Measurements from ENCODE around the gene COL19A1. TPM values are rescaled to one million over a fixed set of nuclear protein-coding genes. Genes with fewer than 3 reads are reported as not detected.

COL19A1 gene
- total RNA-seq, 1 donor from 2014 or later: not detected

DNA sequence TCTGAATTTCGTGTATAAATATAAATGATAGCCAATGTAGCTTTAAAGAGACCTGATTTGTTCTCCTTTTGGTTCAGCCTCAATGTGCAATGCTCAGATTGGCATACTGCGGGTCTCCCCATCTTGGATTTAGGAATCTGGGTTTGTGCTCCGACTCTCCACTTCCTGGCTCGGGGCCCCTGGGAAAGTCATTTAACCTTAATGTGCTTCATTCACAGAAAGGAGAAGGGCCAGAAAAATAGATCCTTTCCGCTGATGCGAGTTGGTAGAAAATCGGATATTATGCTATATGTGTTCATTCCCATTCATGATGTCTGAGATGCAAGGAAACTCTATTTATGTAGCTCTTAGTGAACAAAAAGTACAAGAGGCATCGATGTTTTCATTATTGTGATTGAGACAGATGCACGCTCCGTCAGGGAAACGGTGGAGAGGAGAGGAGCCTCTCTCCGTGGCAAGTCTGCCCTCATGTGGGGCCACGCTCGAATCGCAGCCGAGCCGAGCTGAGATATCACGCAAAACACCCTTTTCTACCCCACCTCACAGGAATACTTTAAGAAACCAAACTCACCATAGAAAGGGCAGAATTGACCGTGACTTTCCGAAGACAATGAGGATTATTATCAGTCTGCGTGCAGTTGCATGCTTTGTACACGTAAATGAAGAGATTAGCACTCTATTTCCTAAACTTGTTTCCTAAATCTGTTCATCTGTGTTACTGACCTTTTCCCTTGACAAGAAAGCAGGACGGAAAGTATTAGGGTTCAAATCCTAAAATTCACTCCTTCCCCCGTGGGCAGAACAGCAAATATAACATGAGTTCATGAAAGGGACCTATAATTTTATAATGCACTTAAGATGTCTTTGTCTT, 300.0 kb downstream of the COL19A1 start:
- DNase-seq (ENCODE audit: low read depth, low spot score): no peak

GRCh38 chr6:70168681-70169377, 302.5 kb downstream of the COL19A1 start:
- no peak for DNase-seq (ENCODE audit: low read depth, low spot score)

GRCh38 chr6:70171236-70171635, 304.9 kb downstream of the COL19A1 start:
- no peak for DNase-seq (ENCODE audit: low read depth, low spot score)

DNA sequence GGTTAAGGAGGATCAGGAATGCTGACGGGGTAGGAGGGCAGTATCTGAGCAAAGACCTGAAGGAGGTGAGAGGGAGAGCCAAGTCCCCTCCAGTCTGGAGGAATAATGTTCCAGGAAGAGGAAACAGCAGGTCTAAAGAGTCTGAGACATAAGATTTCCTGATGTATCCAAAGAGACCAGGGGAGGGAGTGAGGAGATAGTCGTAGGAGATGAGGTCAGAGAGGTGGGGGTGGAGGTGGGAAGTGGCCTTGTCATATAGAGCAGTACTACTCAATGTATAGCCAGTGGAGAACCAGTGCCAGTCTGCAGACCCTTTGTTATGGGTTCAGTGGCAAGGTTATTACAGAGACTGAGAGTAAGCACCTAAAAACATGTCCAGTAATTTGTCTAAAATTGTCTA, 305.9 kb downstream of the COL19A1 start:
- DNase-seq (ENCODE audit: low read depth, low spot score): no peak

DNA sequence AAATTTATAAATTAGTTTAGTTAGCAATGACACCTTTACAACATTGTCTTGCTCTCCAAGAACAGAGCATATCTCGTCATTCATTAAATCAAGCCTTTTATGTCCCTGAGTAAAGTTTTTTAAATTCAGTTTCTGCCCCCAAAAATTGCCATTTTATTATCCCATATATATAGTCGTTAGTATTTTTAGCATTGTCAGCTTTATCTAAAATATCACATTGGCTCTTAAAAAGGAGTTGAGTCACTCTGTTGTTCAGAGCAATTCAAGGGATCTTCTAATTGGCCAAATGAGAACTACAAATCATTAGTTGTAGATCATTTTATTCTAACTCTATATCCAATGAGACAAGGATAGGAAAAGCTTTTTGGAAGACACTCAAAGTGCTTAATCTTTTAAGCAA, 309.4 kb downstream of the COL19A1 start:
- no peak for DNase-seq (ENCODE audit: low read depth, low spot score)

- DNase-seq (ENCODE audit: low read depth, low spot score): no peak
Observed at GRCh38 chr6:70176842-70177550, 310.6 kb downstream of the COL19A1 start.

GRCh38 chr6:70180183-70180900, 314.0 kb downstream of the COL19A1 start:
- DNase-seq (ENCODE audit: low read depth, low spot score): no peak

- no peak for DNase-seq (ENCODE audit: low read depth, low spot score)
Observed at GRCh38 chr6:70180901-70181599, 314.7 kb downstream of the COL19A1 start.

- no peak for DNase-seq (ENCODE audit: low read depth, low spot score)
Observed at GRCh38 chr6:70183538-70183937, 317.2 kb downstream of the COL19A1 start.

DNA sequence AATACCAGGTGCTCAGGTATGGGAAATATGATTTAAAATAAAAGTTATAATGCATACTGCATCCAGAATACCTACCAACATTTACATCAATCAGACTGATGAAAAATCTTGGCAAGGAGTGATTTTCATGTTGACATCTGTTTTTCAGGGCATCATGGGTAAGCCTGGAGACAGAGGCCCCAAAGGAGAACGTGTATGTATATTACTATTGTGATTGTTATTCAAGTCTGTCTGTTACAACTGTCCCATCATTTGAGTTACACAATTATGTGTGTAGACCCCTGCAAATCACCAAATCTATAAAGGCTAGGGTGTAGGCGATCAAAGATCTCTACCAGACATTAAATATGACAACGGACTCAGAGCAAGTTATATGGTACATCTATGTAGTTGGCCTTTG, 318.4 kb downstream of the COL19A1 start:
- no peak for DNase-seq (ENCODE audit: low read depth, low spot score)

- DNase-seq (ENCODE audit: low read depth, low spot score): no peak
Observed at GRCh38 chr6:70186461-70186860, 320.1 kb downstream of the COL19A1 start.

DNA sequence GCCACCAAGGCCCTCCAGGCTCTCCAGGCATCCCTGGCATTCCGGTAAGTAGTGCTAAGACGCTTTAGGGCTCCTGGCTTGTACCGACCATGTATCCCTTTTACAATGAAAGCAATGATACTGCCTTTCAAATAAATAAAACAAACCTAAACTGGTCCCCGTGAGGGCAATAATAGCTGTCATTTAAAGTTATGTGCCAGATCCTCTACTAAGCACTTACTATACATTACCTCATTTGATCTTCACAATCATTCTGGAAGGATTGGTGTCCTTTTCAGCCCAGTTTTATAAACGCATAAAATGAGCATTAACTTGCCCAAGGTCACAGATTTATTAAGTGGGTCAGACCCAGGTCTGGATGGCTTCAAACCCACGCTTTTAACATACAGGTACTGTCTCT, 321.8 kb downstream of the COL19A1 start:
- no peak for DNase-seq (ENCODE audit: low read depth, low spot score)

GRCh38 chr6:70194421-70194820, 328.1 kb downstream of the COL19A1 start:
- no peak for DNase-seq (ENCODE audit: low read depth, low spot score)

DNA sequence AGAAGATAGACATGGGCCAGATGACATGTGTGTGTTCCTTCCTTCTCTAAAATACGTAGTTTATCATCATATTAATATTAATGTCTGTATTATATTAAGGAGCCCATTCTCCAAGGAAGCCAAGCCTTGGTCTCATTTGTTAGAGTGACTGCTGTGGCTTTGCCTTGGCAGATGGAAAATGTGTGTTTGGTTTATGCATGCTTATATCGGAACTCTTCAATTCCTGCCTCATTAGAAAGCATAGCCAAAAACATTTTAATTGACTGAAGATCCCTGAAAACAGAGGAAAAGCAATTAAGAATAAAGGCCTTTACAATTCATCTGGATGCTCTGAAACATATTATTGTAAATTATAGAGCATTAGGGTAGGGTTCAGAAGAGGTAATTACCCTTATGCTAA, 330.2 kb downstream of the COL19A1 start:
- DNase-seq (ENCODE audit: low read depth, low spot score): no peak

DNA sequence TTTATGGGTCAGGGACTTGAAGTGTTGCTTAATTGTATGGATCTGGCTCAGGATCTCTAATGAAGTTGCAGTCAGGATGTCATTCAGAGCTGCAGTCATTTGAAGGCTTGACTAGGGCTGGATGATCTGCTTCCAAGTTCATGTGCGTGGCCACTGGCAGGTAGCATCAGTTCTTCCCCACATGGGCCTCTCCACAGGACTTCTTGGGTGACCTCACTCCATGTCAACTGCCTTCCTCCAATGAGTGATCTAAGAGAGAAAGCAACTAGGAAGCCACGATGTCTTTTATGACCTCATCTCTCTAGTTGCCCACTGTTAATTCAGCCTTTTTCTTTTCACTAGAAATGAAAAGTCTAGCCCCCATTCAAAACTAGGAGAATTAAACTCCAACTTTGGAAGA, 332.4 kb downstream of the COL19A1 start:
- DNase-seq (ENCODE audit: low read depth, low spot score): no peak

DNA sequence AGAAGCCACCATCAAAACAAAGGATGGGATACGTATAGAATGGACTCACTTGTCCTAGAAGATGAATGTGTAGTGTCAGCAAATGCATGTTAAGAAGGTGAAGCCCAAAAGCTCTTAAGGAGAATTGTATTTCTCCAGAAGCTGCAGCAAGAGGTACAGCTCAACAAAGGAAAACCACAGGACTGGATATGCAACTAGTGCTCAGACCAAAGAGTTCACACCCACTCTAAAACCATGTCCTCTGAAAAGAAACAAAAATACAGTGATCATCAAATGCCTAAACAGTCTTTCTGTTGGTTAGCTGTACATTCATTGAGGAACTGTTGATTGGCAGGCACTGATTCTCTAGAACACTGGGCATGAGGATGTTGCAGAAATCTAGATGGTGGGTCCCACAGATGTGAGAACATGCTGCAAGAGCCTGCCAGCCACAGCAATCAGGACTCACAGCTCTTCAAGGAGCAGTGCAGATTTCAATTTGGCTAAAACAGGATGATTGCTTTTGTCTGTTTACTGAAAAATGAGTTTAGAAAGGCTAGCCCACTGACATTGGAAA, 342.0 kb downstream of the COL19A1 start:
- DNase-seq (ENCODE audit: low read depth, low spot score): no peak

GRCh38 chr6:70210462-70210861, 344.1 kb downstream of the COL19A1 start:
- DNase-seq (ENCODE audit: low read depth, low spot score): no peak

DNA sequence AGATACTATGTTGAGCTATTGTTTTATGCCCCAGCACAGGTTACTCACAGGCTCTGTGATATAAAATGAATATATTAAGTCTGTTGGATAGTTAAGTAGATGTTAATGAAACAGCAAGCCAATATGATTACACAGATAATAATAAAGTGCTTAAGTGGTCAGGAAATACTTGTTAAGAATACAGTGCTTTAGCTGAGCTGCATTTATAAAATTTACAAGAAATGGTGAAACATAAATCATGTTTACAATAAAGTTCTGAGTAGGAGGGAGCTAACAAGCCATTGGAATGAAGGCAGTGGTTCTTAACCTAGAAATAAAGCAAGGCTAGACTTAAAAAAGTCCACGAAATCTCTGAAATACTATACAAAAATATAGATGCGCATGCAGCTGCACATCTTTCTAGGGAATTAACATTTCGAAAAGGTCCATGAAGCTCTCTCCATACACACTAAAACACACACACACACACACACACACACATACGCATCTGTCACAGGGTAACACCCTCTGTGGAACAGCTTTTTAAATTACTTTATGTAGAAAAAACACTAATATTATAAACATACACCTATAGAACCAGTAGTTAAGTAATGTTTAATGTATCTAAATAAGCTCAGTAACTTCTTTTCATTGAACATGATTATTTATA, 349.2 kb downstream of the COL19A1 start:
- DNase-seq (ENCODE audit: low read depth, low spot score): no peak

DNA sequence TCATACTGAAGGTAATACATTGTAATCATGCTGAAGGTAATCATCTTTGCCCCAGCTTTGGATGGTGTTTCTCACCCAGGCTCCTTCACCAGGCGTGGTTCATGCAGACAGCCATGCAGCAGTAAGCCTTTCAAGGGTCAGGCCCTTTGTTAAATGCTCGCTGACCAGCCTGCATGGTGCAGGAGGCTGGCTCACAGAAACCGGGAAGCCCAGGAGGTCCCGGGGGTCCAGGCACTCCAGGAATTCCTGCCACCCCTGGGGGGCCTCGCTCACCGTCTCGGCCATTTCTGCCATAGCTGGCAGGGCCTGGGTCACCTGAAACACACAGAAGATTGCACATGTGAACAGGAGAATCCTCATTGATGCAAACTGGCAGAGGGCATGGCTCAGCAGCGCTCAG, 350.4 kb downstream of the COL19A1 start:
- DNase-seq (ENCODE audit: low read depth, low spot score): no peak
